GM21528 (cell line): ENCODE data around the gene CLEC20A.

ENCODE experiments used
- ATAC-seq: cut with Tn5 transposase; IDR thresholded peaks from one replicate; pipeline ENCODE4 v1.9.1; 2021; ENCODE audit warnings: mild to moderate bottlenecking, moderate library complexity; ENCODE audit not compliant: unreplicated experiment, low FRiP score

The CLEC20A gene

DNA sequence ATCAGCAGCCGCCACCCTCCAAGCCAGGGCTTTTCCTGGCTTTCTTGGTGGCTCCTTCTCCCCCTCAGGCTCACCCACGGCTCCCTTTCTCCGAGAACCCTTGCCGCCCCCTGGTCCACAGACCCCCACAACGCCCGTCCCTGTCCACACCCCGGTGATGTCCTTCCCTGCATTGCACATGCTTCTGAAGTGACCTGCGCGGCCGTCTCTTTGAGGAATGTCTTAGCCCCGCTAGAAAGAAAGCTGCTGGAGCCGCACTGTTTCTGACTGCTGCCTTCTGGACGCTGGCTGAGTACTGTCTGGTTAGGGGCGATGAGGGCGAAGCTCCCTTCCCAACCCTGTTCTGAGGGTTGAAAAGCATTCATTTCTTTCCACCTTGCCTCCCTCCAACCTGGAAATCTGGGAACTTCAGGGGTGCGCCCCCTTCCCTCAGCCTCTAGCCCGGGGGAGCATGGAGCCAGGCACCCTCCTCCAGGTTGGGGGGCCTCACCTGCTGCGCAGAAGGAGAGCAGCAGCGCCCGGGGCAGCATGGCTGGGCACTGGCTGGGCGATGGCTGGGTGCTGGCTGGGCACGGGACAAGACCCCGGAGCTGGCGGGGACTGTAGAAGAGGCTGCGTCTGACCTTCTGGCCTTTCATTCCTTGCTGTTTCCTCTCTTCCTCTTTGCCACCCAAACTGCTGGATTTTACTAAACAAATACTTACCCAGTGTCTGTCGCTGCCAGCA, at the start of gene CLEC20A:
CLEC20A (minus strand) TSS at position 555 of the 726 bp plus-strand sequence; CDS start at position 530, 25 bp downstream.
- no peak for ATAC-seq

DNA sequence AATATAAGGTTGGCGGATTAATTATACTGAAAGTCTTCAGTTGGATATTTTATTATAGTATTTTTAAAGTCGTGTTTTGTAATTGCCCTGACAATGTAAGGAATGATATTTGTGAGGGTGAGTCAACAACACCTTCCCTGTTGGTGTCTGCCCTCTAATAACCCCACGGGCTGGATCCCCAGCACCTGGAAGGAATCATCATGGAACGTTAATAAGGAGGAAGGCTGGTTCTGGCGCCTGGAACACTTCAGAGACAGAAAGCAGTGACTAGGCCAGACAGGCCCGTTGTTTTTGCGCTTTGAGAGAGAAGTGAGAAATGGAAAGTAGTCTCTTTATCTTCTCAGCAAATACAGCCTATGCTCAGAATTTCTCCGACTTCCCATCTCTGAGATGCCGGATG, 47.8 kb upstream of the CLEC20A start:
- no peak for ATAC-seq

DNA sequence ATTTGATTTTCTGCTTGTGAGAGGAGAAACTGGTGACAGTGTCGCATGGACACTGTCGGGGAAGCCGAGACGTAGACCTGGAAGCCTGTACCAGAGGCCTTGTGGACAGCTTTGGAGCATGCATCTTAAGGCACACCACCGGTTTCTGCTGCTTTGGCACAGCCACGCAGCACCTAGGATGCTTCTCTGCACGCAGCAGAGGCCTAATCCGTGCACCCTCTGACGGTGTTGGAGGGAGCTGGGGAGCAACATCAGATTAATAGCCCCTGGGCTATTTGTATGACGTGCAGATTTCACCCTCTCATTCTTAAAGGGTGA, 46.5 kb upstream of the CLEC20A start:
- peak; percentile 50 for ATAC-seq

DNA sequence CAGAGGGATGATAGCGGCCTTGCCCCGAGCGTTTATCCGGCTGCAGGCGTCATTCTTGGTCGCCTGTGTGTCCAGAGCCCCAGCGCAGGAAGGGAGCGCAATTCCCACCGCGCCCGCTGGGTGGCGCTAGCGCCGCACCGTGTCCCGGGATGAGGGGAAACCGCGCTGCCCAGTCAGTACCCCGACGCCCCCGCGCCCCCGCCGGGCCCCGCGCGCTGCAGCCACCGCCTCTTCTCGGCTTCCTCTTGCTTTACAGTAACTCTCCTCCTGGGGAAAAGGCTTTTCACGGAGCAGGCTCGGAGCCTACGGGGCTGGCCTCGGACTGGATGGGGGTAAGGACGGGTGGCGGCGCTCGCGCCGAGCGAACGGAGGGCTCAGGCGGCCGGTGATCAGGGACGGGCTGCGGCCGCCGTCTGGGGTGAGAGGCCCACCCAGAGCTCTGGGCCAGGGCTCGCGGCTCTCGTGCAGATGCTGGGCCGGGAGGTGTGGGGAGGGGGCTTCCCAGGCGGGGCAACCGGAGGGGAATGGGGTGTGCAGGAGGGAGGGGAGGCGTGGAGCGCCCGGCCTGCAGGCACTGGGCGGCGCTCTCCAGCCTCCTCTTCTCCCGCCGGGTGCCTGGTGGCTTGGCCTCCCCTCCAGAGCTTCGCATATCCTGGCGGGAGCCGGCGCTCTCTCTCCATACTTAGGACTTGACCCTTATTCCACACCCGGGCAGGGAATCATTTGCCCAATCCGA, 46.0 kb upstream of the CLEC20A start:
- ATAC-seq: peak; percentile 79

DNA sequence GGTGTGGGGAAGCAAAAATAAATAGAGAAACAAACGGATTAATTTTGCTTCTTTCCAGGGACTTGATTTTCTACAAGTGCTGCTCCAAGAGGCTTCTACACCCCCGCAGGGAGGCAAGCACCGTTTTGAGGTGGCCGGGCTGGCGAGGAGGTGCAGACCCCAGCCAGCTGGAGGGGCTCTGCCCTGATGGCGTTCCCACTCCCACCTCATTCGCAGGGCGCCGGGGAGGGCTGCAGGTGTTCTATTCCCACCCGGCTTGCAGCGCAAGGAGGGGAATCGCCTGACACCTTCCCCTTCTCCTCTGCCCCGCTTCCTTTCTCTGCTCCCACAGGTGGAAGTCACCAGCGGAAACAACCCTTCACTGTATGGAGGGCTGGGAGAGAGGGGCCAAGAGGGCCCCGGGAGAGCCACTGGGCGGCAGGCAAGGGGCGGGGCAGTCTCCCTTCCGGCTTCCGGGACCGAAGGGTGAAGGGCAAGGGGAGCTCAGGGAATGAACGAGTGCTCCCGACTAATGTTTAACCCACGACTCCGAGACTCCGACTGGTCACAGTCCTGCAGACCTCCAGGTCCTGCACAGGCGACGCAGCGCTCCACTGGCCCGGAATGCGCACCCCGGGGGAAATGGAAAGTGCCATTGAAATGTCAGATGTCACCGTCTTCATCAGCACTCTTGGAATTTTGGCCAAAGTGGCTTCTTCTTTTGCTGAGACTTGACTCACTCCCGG, 45.2 kb upstream of the CLEC20A start:
- peak; percentile 48 for ATAC-seq

DNA sequence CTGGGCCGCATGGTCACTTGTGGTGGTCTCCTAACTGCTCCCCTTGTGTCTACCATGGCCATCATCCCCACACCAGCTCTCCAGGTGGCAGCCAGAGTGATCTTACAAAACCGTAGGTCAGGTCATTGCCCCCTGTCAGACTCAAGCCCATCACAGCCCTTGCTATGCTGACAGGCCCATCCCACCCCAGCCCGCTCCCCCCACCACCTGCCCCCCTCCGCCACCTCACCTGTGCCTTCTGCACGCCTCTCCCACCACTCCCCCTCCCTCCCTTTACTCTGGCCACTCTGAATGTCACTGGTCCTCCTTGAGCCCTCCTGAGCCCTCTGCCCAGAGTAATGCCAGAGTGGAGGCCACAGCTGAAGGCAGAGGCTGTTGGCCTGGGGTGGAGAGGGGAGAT, 44.6 kb upstream of the CLEC20A start:
- ATAC-seq: no peak

DNA sequence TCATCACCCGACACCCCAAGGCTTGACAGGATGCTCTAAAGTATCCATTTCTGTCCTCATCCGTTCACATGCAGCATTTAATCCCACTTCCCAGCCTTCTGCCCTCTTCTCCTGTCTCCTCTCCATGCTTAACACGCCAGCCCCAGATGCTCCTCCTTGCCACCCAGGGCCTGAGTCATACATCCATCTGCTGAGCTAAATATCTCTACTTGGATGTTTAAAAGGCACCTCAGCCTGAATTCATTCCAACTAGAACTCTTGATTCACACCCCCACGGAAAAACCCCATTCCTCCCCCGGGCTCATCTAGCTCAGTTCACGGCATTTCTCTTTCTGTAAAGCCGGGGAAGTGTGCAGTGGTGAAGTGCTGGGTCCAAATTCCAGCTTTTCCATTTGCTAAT, 43.9 kb upstream of the CLEC20A start:
- no peak for ATAC-seq

DNA sequence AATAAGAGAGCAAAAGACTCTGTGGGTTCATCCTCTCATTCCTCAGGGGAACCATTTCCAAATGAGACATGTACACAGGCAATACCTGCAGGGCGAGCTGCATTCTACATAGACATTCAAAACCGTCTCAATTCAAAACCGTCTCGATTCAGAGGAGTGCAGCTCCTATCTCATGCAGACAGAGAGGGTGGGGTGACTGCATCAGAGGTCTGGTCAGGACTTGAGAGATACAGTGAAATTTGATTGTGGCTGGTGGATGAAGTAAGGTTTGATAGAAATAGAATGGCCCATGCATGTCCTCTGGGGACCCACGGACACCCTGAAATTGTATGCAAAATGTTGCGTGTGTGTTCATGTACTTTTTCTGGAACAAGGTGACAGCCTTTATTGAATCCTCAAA, 43.4 kb upstream of the CLEC20A start:
- ATAC-seq: no peak

DNA sequence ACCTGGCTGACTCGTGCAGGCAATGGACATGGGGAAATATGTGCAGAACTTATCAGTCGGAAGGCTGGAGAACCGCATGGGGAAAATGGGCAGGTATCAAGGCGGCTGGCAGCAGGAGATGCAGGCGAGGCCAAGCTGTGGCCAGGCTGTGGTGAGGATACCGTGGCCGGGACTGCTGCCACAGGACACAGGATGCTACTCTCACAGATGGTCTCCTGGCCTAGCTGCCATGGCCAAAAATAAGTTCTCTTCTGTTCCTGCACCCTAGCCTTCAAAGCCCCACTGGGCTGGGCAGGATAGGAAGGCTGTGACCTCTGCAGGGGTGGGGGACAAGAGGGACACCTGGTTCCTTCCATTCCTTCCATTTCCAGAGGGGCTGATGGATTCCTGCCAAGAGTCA, 42.5 kb upstream of the CLEC20A start:
- no peak for ATAC-seq

DNA sequence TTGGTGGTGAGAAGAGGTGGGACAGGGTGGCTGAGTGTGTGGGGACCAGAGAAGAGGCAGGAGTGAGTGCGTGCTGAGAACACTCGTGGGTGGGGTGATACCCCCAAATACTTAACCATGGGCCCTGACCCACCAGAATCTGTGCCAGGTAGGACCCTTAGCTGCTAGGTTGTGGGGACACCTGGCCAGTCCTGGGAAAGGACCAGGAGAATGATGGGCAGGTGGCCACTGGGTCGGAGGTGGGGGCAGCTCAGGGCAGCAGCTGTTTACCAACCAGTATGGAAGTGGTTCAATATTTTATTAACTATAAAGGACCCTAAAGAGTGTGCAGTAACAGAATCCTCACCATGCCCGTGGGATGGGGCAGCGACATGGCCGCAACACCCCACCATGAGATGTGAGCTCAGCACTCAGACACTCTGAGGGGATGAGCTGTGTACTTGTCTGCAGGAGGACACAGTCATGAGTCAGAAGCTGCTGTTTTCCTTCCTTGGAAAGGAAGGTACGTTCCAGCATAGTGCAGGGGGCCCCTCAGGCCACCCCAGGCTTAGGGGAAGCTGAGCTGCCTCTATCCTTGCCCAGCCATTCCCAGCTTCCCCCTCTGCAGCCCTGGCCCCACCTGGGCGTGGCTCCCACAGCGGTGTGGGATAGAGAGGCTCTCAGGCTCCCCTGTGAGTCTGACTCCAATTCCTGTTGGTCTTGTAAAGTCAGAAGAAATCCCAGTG, 41.6 kb upstream of the CLEC20A start:
- ATAC-seq: no peak

DNA sequence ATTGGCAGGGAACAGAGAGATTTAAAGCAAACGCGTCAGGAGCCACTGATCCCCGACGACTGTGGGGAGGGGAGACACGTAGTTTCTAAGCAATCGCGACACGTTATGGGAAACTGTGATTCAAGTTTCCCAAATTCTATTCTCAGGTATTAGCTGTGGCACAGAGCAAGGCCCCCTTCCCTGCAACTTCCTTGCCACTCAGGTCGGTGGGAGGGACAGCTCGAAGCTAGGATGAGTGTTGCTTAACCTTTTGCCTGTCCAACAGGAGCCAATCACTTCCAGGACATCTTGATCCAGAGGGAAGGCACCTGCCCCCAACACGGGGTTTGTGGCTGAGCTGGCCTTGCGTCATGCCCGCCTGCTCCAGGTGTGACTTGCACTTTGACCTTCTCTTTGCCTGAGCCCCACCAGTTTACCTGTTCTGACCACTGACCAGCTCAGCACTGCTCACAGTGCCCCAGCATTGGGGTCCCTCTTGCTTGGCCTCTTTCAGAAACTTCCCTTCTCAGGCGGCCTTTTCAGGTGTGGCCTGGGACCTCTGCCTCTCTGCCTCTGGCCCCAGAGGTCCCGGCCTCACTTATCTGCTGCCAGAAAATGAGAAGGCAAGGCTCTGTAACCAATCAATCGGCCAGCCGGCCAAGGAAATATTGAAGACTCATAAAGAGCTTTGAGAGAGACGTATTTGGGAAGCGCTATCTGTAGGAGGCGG, 40.8 kb upstream of the CLEC20A start:
- no peak for ATAC-seq

DNA sequence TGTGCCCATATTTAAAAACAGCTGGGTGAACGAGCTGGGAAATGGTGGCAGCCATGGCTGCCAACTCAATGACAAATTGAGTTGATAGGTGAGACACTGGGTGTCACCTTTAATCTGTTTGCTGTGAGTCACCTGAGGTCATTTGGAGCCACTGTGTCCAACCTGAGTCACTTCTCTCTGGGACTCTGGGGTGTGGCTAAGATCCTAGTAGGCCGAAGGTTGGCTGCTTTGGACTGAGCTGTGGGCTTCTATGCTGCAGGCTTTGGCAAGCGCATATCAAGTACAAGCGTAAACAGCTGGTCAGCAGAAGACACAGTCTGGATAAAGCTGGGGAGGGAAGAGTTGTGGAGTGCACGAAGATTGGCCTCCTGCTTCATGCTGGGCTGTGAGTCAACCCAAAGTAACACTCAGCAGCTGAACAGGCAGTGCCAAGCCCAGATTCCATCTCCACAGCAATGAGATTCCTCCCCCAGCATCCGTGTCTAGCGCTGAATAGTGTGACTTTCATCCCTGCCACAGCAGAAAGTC, 40.1 kb upstream of the CLEC20A start:
- ATAC-seq: no peak

DNA sequence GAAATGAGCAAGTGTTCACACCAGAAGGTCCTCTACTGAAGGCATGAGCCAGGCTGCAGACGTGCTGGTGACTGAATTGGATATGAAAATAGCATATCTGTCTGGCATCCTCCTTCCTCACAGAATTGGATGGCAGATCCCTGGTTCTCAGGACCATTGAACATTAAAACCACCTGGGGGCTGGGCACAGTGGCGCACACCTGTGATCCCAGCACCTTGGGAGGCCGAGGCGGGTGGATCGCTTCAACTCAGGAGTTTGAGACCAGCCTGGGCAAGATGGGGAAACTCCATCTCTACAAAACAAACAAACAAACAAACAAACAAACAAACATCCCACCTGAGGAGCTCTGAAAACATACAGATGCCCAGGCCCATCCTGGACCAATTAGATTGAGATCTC, 39.6 kb upstream of the CLEC20A start:
- ATAC-seq: no peak

DNA sequence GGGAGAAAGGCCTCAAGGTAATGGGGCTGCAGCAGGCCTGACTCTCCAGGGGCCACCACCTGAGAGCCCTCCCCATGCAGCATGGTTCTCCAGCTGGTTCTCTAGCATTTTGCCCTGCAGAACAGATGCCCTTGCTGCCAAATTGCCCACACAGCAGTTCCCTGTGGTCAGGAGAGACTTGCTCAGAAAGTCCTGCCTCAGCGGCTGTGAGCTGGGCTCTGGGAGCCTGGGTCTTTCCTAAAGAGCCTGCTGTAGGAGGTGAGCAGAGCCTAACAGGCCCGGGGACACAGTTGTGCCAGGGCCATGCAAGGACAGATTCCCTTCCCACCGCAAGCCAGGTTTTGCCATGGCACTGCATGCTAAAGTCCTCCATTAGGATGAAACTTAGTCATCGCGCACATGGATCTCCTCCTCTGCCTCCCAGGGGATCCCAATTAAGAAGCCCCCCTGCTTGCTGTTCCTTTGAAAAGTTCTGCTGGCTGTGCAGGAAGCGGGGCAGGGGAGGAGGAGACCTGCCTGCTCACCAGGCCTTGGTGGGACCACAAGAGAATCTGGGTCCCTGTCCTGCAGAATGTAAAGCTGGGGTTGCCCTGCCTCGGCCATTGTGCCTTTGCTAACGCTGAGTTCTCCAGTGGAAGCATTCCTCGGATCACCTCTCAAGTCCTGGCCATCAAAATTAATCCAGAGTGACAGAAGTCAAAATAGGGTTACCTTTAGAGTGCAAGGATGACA, 37.5 kb upstream of the CLEC20A start:
- no peak for ATAC-seq

DNA sequence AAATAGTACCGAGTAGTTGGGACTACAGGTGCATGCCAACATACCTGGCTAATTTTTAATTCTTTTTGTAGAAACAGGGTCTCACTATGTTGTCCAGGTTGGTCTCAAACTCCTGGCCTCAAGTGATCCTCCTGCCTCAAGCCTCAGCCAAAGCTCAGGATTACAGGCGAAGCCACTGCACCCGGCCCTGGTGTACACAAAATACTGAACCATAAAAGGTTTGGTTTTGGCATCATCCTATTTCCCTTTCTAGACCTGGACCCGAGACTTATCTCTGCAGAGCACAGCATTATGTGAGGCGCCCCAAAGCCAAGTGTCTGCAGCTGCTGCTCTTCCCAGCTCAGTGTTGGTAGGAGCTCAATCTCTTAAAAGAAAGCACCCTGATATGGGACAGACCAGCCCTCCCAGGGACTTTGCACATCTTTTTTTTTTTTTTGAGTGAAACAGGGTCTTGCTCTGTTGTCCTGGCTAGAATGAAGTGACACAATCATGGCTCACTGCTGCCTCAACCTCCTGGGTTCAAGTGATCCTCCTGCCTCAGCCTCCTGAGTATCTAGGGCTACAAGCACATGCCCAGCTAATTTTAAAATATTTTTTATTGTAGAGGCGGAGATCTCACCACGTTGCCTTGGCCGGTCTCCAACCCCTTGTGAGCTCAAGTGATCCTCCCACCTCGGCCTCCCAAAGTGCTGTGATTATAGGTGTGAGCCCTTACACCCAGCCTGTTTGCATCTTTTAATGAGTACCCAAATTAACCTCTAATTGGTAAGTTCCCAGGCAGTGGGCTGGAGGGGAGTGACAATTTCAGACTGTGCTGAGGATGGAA, 36.6 kb upstream of the CLEC20A start:
- ATAC-seq: no peak

DNA sequence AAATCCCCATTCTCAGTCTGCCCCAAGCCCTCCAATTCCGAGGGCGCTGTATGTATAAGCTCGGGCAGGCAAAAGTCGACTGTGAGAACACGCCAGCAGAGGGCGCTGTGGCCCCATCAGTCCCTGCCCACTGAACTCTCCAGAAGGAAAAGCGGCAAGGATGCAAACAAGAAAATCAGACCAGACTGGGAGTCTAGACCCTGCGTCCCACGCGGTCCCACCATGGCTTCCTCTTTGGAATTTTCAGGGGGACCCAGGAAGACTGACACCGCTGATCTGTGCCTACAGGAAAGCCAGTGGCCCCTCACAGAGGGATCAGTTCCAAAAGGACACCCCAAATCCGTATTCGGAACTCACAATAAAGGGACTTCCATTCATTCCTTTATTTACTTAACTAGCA, 35.6 kb upstream of the CLEC20A start:
- peak; percentile 82 for ATAC-seq

DNA sequence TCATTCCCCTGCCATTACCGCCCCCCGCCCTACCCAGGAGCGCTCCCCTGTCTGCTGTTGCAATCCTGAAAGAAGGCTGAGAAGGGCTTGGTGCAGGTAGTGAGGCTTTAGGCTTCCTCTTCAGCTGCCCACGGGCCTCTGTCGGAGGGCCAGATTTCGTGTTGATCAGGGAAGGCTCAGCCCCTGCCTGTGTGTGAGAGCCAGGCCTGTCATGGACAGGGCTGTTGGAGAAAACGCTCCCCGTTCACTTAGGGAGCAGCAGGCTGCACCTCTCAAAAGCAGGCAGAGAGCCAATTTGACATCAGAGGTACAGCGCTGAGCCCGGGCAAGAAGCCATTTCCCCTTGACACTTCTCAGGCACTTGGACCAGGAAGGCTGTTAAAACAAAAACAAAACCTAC, 35.1 kb upstream of the CLEC20A start:
- ATAC-seq: peak; percentile 26

DNA sequence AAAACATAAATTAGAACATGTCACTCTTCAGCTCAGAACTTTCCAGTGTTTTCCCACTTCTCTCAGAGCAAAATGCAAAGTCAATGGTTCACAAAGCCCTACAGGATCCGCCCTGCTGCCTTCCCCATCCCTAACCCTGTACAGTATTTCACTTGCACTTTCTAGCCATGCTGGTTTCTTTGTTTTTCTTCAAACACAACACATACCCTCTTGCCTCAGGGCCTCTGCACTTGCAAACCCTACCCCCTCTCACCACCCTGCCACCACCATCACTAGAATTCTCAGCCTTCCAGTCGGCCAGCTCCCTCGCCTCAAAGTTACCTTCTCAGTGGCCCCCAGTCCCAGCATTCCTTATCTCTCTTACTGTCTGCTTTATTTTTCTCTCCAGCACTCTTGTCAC, 33.7 kb upstream of the CLEC20A start:
- no peak for ATAC-seq

DNA sequence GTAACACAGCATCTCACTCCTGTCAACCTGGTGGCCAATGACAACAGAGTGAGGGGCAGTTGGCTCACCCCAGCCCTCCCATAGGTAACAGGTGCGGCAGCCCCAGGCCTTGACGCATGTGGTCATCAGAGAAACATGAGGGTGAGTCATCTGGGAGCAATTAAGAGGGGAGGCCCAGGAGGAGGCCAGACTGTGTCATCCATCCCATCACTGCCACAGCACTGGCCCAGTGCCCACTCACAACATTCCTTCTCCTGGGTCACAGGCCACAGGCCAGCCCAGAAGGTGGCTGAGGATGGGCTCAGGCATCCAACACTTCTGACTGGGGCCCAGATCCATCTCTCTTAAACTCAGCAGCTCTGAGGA, 33.3 kb upstream of the CLEC20A start:
- no peak for ATAC-seq
